K562 (cell line): ENCODE data around the gene EIF1B. TPM values are rescaled to one million over a fixed set of nuclear protein-coding genes. Genes with fewer than 3 reads are reported as not detected.

Source experiments
- CHAMP1 ChIP-seq: fragments of 450-650 bp; IDR thresholded peaks from 2 replicates; pipeline ENCODE4 v1.6.1; 2016; ENCODE audit warnings: mild to moderate bottlenecking
- MNT ChIP-seq, 2 experiments: fragments of 450-650 bp; conservative IDR thresholded peaks; 2 replicates each; pipeline ENCODE4 v1.6.1; 2017; ENCODE audit warnings: mild to moderate bottlenecking in 2 of 2, moderate library complexity in 2 of 2
- MYC ChIP-seq, 2 experiments: fragments of 250-450 bp in 1 of 2; sonication (Bioruptor Pico) in 1 of 2; IDR thresholded peaks; 2 replicates each; pipeline versions ENCODE4 v1.5.1 to v1.6.1; 2012 to 2021; ENCODE audit warnings: low read depth in 2 of 2, borderline replicate concordance in 1 of 2, improper control_type of control experiment in 1 of 2, low read length in 1 of 2, mild to moderate bottlenecking in 1 of 2, moderate library complexity in 1 of 2
- POU5F1 ChIP-seq: fragments of 150-350 bp; IDR thresholded peaks from 2 replicates; pipeline ENCODE4 v1.6.1; 2014; ENCODE audit warnings: borderline replicate concordance, low read length, low read depth, mild to moderate bottlenecking; ENCODE audit not compliant: partially characterized antibody
- SMAD4 ChIP-seq: fragments of 250-450 bp; sonication (Bioruptor Pico); conservative IDR thresholded peaks from 2 replicates; pipeline ENCODE4 v1.8.0; 2021; ENCODE audit warnings: inconsistent platforms, mild to moderate bottlenecking, moderate library complexity
- SMARCE1 ChIP-seq: fragments of 450-650 bp; IDR thresholded peaks from 2 replicates; pipeline ENCODE4 v1.7.1; 2016; ENCODE audit warnings: mild to moderate bottlenecking
- TBL1XR1 ChIP-seq, 2 experiments: IDR thresholded peaks; 2 replicates each; pipeline ENCODE4 v1.6.1; 2012; ENCODE audit warnings: improper control_type of control experiment in 2 of 2, low read length in 2 of 2, mild to moderate bottlenecking in 1 of 2
- TEAD1 ChIP-seq, 2 experiments: fragments of 450-650 bp in 1 of 2; sonication (generic) in 1 of 2; formaldehyde crosslinking; IDR thresholded peaks; 2 replicates each; pipeline versions ENCODE4 v1.4.0 to v1.8.0; 2020 to 2022; ENCODE audit warnings: mild to moderate bottlenecking in 2 of 2, missing genetic modification reagents in 1 of 2
- ZBTB26 ChIP-seq: fragments of 450-650 bp; formaldehyde crosslinking; IDR thresholded peaks from 2 replicates; pipeline ENCODE4 v1.4.0; 2022; ENCODE audit warnings: missing genetic modification characterization
- ZNF589 ChIP-seq: fragments of 200-800 bp; sonication (Bioruptor generic); IDR thresholded peaks from 2 replicates; pipeline ENCODE4 v1.6.1; 2016; ENCODE audit warnings: low read depth, missing genetic modification characterization, missing compliant biosample characterization
- ZNF639 ChIP-seq, 2 experiments: fragments of 200-800 bp in 1 of 2; sonication (Bioruptor generic) in 1 of 2; sonication (generic) in 1 of 2; formaldehyde crosslinking in 1 of 2; IDR thresholded peaks in 1 of 2; conservative IDR thresholded peaks in 1 of 2; 2 replicates each; pipeline versions ENCODE4 v1.5.0 to v1.6.1; 2016 to 2020; ENCODE audit warnings: missing compliant biosample characterization in 1 of 2, missing genetic modification characterization in 1 of 2, missing genetic modification reagents in 1 of 2
- polyA plus RNA-seq, 8 experiments: library from polyadenylated mRNA; depleted of rRNA in 4 of 8; stranded (reverse) in 5 of 8; unstranded in 3 of 8; fragments of >200 nt; fragmentation: Nextera tagmentation in 2 of 8; fragmentation: Illumina TruSeq in 1 of 8; extraction: Ambion mirVana in 2 of 8; extraction: Trizol in 1 of 8; gene quantifications; 2 replicates each; pipeline versions ENCODE4 v1.2.1 to v1.2.3, GENCODE V29; 2011 to 2014; ENCODE audit warnings: inconsistent platforms in 1 of 8, missing spikeins in 1 of 8
- total RNA-seq, 7 experiments: library from RNA; depleted of rRNA in 6 of 7; stranded (reverse); fragments of >200 nt in 6 of 7; fragmentation: Illumina TruSeq in 2 of 7; extraction: Trizol in 2 of 7; gene quantifications; 2 replicates each; pipeline versions ENCODE4 v1.2.1 to v1.2.3, GENCODE V29; 2011 to 2021; ENCODE audit warnings: low replicate concordance in 1 of 7

The EIF1B gene
- total and polyA plus RNA-seq, 9 of the 15 experiments (the other 6 are each of a cell fraction or from before 2014, with no cell fraction given), result 18.1 to 184 (median 78.9) TPM

- TF ChIP-seq MYC (IDR thresholded peaks at IDR 0.05; ENCODE audit: low read depth, low read length) (peak; percentile 77), MYC (CRISPR knock-in tag; IDR thresholded peaks at IDR 0.05; ENCODE audit: borderline replicate concordance, low read depth) (no peak; the same call in 1 of the 2 replicates), ZNF589 (CRISPR knock-in tag) (peak; percentile 89; the same call in 1 of the 2 replicates), TEAD1 (CRISPR knock-in tag; IDR thresholded peaks at IDR 0.05) (peak in 1 of 2 experiments; percentile 11; a peak in 1 of 4 replicates), SMARCE1 (no peak), MNT (conservative IDR thresholded peaks at IDR 0.05) (peak; percentile 79 to 84), CHAMP1 (no peak), ZNF639 (CRISPR knock-in tag; conservative IDR thresholded peaks at IDR 0.05 in 1 of 2, IDR thresholded peaks at IDR 0.05 in 1 of 2) (peak in 1 of 2 experiments; percentile 81; a peak in 2 of 4 replicates), TBL1XR1 (IDR thresholded peaks at IDR 0.05; ENCODE audit: low read length in 2 of 2) (peak; percentile 69 to 72; a peak in 2 of 4 replicates), ZBTB26 (CRISPR knock-in tag) (peak; percentile 11; the same call in 1 of the 2 replicates), POU5F1 (peak; percentile 49), SMAD4 (CRISPR knock-in tag) (peak; percentile 84)
These were observed at the start of gene EIF1B (continued) for GRCh38 chr3:40309418-40309924.
